GM19025 (cell line): Measurements from ENCODE around the gene APMAP.

Experiments used
- ATAC-seq: cut with Tn5 transposase; IDR thresholded peaks from one replicate; pipeline ENCODE4 v1.9.1; 2021; ENCODE audit warnings: mild to moderate bottlenecking, low read depth, moderate library complexity; ENCODE audit not compliant: unreplicated experiment

The APMAP gene

DNA sequence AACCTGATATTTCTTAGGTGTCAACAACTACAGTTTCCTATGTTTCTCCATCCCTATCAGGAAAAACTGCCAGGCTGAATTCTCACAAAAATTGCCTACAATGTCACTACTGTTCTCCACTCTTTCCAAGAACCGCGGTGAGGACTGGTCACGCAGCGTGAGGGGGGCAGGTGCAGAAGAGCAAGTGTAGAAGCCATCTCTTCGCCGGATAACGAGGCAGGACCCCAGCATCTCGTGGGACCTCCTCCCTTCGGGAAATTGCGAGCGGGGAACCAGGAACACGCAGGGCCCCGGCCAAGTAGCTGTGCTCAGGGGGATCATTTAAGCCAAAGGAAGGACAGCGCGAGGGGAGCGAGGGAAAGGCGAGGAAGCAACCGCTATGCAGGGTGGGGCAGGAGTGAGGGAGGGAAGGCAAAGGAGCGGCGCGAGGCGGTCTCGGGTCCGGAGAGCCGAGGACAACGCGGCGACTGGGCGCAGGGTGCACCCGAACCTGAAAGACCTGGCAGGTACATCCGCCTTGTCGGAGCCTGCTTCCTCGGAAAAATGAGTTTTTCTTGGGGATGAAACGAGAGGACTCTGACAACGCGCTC is 559 bp downstream of the APMAP start:
- ATAC-seq = peak; percentile 9

DNA sequence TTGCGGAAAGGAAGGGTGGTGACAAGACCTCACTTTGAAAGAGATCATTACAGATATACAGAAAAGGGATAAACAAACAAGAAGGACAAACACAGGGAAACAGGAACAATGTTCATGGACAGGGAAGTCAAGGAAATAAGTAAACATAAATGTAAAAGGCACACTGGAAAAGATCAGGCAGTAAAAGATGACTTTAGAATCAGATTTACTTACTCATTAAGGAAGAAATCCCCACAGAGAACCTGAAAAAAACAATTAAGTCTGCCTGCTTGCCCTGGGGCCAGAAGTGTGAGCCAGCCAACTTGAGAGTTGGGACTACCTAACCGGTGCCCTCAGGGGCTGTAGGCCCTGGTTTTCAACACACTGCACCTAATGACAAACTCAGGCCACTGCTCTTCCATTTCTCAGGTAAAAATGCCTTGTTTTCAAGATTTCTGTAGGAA is 1.7 kb downstream of the APMAP start:
- no peak for ATAC-seq

DNA sequence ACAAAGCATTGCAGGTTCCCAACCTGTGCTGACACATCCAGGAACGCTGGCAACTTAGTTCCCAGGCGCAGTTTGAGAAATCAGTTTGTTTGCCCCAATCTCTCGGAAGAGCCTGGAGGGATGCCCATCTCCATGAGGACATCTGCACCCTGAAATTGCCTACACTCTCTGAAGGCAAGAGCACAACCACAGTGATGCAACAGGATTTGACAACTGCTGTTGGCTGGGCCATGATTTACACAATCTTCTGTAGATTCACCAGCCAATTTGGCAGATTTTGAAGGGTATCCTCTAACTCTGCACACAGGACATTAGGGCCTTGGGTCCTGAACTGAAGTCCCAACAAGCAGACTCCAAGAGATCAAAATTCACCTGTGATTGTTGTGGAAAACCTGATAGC is 3.4 kb downstream of the APMAP start:
- ATAC-seq = no peak

DNA sequence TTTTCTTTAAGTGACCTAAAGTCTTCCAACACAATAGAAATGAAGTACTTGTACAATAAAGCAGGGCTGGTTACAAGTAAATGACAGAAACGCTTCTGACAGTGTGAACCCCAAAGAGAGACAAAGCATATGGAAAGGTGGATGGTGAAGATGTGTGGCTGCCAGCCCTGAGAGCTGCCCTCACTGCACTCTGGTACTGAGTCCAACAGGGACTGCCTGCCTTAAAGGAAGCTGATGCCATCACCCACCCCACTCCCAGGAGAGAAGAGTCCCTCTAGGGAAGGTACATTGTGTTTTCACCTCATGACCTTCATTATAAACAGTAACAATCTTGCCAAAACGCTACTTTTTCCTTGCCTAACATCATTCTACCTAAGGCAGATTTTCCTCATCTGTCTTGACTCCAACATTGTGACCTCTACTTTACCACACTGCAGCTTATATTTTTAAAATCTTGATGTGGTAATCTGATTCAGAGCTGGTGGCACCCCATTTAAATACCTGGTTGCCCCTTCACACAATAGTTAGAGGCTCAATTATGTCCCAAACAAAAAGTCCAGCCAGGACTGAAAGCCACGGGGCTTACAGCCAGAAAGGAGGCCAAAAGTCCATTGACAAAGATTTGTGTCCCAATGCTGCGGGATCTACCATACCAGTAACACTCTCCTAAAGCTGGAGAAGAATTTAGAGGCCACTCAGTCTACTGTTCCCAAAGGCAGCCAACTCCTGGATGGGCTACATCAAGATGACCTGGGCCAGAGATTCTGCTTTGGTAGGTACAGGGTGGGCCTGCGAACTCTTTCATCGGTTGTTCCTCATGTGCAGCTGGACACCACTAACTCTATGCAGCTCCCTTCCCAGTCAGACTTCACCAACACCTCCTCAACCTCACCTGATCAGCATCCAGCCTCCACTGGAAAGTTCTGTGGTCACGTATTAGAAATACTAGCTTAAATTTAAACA is 4.4 kb downstream of the APMAP start:
- ATAC-seq = no peak

DNA sequence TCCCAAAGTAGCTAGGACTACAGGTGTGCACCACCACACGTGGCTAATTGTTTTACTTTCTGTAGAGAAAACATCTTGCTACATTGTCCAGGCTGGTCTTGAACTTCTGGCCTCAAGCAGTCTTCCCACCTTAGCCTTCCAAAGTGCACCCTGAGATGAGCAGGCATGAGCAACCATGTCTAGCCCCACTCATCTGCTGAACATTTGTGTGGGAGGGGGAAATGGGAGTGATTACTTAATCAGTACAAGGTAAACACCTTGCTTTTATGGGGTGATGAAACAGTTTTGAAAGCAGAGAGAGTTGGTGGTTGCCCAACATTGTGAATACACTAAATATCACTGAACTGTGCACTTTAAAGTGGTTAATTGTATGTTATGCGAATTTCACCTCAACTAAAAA is 5.3 kb downstream of the APMAP start:
- no peak for ATAC-seq

DNA sequence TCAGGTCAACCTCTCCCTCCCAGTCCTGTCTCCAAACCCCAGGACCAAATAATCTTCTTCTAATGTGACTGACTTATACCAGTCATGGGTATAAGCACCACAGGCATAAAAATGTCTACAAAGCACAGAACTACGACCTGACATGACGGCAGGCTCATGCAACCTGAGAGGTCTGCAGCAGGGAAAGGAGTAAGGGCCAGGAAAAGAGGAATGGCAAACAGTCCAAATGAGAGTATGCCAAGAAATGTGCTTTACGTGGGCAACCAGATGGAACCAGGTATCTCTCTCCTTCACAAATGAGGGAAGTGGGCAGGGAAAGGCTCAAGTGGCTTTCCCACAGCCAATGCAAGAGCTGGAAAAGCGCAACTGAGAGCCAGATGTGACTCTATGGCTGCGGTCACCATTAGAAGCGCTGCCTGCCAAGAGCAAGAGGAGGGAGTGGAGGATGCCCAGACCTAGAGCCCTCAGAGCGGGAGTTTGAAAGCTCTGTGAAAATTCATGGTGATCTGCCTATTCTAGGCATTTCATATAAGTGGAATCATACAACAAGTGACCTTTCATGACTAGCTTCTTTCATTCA is 6.0 kb downstream of the APMAP start:
- no peak for ATAC-seq

DNA sequence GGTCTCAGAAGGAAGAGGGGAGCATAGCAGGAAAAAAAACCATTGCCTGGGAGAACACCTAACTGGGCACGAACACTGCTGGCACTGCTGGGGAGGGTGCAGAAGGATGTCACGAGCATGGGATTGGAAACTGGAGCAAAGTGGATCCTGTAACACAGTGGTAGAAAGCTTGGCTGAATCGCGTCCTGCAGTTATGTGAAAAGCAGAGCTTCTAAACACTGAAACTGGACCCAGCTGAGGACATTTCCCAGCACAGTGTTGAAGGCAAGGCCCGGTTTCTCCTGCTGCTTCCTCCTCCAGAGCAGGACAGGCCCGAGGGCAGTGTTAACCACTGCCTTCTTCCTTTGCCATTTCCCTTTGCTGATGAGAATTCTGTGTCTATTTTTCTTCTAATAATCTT is 6.7 kb downstream of the APMAP start:
- no peak for ATAC-seq

DNA sequence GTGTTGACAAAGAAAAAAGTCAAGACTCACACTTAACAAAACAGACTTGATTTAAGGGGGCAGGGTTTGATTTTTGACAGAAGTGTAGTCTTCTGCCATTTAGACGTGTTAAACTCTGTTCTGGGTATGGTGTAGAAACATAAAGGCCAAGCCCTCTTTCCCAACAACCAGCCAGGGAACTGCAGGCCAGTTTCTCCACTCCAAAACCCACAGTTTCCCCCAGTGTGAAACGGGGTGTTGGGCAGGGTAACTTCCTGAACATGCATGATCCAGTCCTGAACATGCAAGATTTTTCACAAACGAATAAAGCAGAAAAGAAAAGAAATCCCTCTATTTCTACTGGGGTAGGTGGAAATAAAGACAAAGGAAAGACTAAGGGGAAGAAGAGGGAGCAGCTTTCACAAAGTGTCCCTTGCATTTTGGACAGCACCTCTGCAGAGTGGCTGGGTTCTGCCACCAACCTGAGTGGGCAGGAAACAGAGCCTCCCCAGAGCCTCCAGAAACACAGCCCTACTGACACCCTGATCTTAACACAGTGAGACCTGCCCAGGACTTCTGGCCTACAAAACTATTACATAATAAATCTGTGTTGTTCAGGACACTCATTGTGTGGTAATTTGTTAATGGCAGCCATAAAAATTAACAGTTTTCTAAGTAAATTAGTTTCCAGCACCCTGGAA is 7.5 kb downstream of the APMAP start:
- no peak for ATAC-seq

DNA sequence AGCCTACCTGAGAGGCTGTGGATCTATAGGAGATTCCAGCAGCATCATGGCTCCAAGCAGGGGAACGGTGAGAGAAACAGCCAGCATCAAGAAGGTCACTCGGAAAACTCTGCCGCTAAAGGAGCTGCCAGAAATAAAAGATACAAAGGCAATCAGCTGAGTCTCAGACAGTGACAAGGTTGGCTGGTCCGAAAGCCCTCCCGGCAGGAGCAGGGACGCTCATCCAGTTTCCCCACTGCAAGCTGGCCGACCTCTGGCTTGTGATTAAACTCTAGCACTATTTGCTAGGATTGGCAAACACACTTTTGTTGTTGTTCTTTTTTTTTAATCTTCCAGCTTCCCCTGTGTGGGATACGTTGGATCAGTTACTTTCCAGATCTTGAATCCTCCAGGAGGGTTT is 8.7 kb downstream of the APMAP start:
- no peak for ATAC-seq

DNA sequence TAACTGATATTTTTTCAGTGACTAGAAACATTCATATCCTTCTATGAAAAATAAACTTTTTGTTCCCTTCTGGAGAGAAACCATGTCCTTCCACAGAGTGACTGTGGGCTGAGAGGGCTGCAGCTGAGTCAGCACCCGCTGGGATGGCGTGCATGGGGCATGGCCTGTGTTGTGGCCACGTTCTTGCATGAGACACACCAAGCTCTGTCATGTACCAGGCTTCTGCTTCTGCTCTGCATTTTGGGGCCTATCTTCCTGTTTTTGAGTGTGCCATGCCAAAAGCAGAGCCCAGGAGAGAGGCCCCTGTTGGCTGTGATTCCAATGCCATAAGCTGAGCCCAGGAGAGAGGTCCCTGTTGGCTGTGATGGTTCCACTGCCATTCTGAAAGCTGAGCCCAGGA is 10.8 kb downstream of the APMAP start:
- no peak for ATAC-seq

DNA sequence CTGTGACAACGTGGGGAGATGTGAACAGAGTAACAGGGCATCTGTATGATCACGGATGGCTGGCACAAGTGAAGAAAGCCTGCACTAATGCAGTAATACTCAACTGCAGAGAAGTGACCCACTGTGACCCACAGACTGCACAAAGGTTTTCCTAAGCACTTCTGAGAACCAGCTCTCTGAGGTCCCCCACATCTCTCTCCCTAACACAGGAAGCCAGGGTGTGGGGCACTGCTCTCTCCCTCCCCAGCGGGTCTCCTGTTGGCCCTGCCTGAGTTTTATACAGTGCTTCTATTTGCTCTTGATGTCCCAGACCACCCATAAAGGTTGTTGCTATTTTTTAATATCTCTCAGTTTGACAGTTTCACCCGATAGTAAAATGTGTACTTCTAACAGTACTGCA is 11.3 kb downstream of the APMAP start:
- no peak for ATAC-seq

DNA sequence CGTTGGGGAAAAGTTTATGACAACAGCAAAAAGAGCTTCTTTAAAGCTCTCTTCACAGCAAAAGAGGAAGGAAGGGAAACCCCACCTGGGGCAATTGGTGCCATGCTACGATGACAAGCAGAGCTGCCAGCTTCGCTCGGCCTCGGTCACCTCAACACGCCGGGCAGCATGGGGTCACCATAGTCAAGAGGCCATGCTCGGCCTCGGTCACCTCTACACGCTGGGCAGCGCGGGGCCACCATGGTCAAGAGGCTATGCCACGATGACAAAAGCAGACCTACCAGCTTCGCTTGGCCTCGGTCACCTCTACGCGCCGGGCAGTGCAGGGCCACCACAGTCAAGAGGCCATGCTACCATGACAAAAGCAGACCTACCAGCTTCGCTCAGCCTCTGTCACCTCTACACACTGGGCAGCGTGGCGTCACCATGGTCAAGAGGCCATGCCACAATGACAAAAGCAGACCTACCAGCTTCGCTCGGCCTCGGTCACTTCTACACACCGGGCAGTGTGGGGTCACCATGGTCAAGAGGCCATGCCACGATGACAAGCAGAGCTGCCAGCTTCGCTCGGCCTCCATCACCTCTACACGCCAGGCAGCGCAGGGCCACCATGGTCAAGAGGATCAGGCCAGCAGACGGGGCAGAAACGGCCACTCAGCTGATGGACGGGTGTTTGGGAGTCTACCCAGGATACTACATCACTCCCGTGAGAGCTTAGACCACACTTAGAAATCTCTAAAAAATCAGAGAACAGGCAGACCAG is 12.1 kb downstream of the APMAP start:
- no peak for ATAC-seq

DNA sequence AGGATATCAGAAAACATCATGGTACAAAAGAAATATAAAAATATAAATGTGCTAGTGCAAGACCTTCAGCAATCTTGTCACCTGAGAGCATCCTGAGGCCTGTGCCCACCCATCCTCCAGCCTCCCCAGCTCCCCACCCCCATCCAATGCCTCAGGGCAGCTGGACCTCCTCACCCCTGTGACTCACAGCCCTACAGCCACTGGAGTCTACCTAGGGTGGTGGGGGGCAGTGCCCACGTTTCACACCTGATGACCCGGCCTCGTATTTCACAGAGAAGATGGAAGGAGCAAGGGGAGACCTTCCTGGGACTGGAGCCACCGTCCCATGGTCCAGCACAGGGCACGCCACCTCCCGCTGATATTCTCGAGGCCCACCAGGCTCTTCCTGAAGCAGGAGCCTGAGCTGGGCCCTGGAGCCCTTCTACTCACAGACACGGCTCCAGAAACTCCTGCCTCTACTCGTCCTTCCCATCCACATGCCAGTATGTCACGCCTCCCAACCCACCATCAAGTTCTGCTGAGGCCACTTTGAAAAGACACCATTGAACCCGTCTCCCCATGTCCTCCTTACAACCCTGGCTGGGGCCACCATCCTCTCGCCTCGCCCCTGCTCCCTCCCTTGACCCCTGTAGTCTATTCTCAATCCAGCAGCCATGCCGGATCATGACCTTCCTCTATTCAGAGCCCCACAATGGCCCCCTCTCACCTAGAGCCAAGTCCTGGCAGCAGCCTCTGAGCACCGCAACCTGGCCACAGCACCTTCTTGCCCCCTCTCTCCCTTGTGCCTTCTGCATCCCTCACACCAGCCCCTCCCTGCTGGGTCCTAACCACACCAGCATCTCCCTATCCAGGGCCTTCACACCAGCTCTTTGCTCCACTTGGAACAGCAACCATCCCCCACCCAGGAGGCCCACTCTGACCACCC is 13.3 kb downstream of the APMAP start:
- ATAC-seq = no peak

DNA sequence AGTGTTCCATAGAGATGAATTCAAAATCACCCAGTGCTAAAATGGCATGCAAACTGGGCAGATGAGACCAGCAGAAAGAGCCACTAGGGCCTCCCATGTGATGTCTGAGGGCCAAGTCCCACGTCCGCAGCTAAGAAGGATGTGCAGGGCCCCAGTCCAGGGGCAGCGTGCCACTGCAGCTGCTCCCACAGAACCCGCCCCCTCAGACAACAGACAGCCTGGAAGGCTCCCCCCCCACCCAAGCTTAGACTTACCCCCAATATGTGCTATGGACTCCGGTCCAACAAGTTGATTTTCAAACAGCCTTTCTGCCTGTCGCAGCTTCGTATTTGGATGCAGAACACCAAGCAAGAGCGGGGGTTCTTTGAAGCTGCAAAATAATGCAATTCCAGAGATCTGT is 14.0 kb downstream of the APMAP start:
- ATAC-seq = no peak

DNA sequence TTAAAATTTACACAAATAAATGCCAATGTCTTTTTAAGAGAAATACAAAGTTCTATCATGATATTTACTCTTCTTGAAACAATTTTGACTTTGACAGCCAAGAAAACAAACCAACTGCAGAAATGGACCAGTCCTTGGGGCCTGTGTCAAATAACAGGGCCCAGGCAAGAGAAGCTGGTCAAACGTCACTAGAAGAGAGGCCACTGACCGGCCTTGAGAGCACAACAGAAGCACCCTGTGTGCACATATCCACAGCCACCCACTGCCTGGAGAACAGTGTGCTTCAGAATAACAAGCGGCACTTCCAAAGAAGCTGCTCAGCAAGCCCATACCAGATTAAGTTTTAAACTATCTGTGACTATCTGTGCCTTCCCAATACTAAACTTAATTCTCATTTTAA is 14.8 kb downstream of the APMAP start:
- ATAC-seq = no peak

DNA sequence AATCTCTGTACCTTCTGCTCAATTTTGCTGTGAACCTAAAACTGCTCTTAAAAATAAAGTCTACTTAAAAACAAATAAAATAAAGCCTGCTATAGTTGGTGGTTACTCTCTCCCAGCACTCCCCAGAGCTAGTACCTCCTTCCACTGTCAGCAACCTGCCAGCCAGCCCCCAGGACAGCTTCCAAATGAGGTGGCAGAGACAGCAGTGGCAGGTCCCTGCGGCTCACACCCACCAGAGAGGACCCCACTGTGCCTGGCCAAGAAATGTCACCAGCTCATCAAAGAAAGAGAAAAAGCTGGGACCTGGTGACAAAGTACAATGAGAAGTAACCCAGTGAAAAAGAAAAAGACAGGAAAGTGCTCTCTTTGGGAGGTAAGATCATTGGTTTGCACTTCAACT is 15.2 kb downstream of the APMAP start:
- ATAC-seq = no peak

DNA sequence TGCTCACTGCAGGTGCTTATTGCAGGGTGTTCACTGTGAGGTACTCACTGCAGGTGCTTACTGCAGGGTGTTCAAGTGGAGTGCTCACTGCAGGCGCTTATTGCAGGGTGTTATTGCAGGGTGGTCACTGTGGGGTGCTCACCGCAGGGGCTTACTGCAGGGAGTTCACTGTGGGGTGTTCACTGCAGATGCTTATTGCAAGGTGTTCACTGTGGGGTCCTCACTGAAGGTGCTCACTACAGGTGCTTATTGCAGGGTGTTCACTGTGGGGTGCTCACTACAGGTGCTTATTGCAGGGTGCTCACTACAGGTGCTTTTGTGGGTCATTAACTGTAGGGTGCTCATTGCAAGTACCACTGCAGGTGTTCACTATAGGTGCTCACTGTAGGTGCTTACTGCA is 20.2 kb downstream of the APMAP start:
- no peak for ATAC-seq

DNA sequence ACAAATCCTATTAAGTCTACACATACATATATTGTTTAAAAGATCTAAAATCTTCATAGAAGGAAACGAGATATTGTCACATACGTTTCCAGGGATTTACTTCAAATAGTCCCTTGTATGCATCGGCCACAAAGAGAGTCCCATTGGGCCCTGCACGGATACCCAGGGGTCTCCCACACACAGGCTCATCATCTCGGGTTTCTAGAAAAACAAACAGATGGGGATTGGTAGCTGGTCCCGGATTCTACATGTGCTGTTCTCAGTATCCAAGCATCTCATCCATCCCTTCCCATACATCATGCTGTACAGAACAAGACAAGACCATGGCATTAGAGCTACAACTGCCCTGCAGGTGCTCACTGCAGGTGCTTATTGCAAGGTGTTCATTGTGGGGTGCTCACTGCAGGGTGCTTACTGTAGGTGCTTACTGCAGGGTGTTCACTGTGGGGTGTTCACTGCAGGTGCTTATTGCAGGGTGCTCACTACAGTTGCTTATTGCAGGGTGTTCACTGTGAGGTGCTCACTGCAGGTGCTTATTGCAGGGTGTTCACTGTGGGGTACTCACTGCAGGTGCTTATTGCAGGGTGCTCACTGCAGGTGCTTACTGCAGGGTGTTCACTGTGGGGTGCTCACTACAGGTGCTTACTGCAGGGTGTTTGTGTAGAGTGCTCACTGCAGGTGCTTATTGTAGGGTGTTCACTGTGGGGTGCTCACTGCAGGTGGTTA is 21.0 kb downstream of the APMAP start:
- no peak for ATAC-seq

DNA sequence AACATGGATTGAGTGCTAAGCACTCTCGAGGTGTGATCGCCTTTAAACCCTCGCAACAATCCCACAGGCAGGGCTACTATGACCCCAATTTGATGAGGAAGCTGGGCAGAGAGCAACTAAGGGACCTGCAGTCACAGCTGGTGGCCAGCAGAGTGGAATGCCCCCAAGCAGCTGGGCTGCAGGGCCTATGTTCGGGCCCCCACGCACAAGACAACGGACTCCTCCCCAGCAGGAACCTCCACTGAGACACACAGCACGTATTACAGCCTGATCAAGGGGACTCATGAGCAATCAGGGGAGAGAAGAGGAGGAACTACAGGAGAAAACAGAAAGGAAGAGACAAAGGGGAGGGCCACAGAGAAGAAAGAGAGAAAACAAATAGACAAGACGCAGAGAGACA is 21.8 kb downstream of the APMAP start:
- no peak for ATAC-seq
